Loucy (cell line): ENCODE data around the gene NUTF2.

Experiments used
- H2AFZ ChIP-seq: fragments of 200-600 bp; sonication (generic); 2 replicates; pipeline ENCODE4 v1.6.0; 2016; ENCODE audit warnings: antibody characterized with exemption, mild to moderate bottlenecking, low read length, moderate library complexity
- H3F3A ChIP-seq: fragments of 200-600 bp; 2 replicates; pipeline ENCODE4 v1.6.0; 2016; ENCODE audit warnings: antibody characterized with exemption, low read depth, mild to moderate bottlenecking
- H3K27me3 ChIP-seq: fragments of 200-600 bp; sonication (generic); 2 replicates; pipeline ENCODE4 v1.6.1; 2014; ENCODE audit warnings: low read length, mild to moderate bottlenecking; ENCODE audit not compliant: insufficient read depth, poor library complexity, severe bottlenecking
- H3K36me3 ChIP-seq: fragments of 200-600 bp; sonication (generic); 2 replicates; pipeline ENCODE4 v1.6.1; 2016; ENCODE audit warnings: low read length; ENCODE audit not compliant: insufficient read depth
- H3K4me1 ChIP-seq: fragments of 200-600 bp; sonication (generic); 2 replicates; pipeline ENCODE4 v1.5.1; 2014; ENCODE audit warnings: low read length, mild to moderate bottlenecking; ENCODE audit not compliant: insufficient read depth, poor library complexity, severe bottlenecking
- H3K4me2 ChIP-seq: fragments of 200-600 bp; sonication (generic); 2 replicates; pipeline ENCODE4 v1.6.0; 2014; ENCODE audit warnings: antibody characterized with exemption, low read length, low read depth, mild to moderate bottlenecking; ENCODE audit not compliant: poor library complexity, severe bottlenecking
- H3K4me3 ChIP-seq: fragments of 200-600 bp; sonication (generic); 2 replicates; pipeline ENCODE4 v1.5.1; 2014; ENCODE audit warnings: low read length, mild to moderate bottlenecking, mixed read lengths; ENCODE audit not compliant: poor library complexity, severe bottlenecking
- H3K79me2 ChIP-seq: fragments of 200-600 bp; sonication (generic); 2 replicates; pipeline ENCODE4 v1.6.1; 2014; ENCODE audit warnings: low read length; ENCODE audit not compliant: insufficient read depth
- H3K9ac ChIP-seq: fragments of 200-600 bp; sonication (generic); 2 replicates; pipeline ENCODE4 v1.6.0; 2014; ENCODE audit warnings: mild to moderate bottlenecking, low read depth, low read length, moderate library complexity; ENCODE audit not compliant: poor library complexity, severe bottlenecking
- H3K9me2 ChIP-seq: fragments of 200-600 bp; sonication (generic); replicated peaks from 2 replicates; pipeline ENCODE4 v1.6.1; 2016; ENCODE audit warnings: low read depth, low read length, mixed read lengths
- H3K9me3 ChIP-seq: fragments of 200-600 bp; sonication (generic); 2 replicates; pipeline ENCODE4 v1.6.1; 2014; ENCODE audit warnings: mild to moderate bottlenecking, antibody characterized with exemption, low read length, low read depth; ENCODE audit not compliant: insufficient read depth
- H4K20me1 ChIP-seq: fragments of 200-600 bp; sonication (generic); 2 replicates; pipeline ENCODE4 v1.6.0; 2014; ENCODE audit warnings: antibody characterized with exemption, low read length, mild to moderate bottlenecking; ENCODE audit not compliant: insufficient read depth, poor library complexity, severe bottlenecking
- CTCF ChIP-seq: fragments of 200-600 bp; sonication (generic); conservative IDR thresholded peaks from 2 replicates; pipeline ENCODE4 v1.5.1; 2014; ENCODE audit warnings: mild to moderate bottlenecking, antibody characterized with exemption, low read length
- EZH2phosphoT487 ChIP-seq: fragments of 200-600 bp; IDR thresholded peaks from 2 replicates; pipeline ENCODE4 v1.6.1; 2018; ENCODE audit warnings: antibody characterized with exemption, mild to moderate bottlenecking, moderate library complexity, borderline replicate concordance

NUTF2 gene

GRCh38 chr16:67888331-67888730 lies 41.6 kb downstream of the NUTF2 start:
- TF ChIP-seq EZH2phosphoT487 (no peak), CTCF (no peak)
- Histone ChIP-seq H3K27me3 (no peaks in the 10 kb centered on the region), H3F3A (no peaks in the 10 kb centered on the region), H3K4me3 (no peak overlapping the region), H4K20me1 (no peaks in the 10 kb centered on the region), H3K9ac (no peak overlapping the region), H3K4me2 (no peak overlapping the region), H2AFZ (no peak overlapping the region), H3K79me2 (peaks cover 2% of the 10 kb centered on the region), H3K4me1 (peaks cover 6% of the 10 kb centered on the region), H3K9me3 (no peaks in the 10 kb centered on the region), H3K9me2 (no peaks in the 10 kb centered on the region), H3K36me3 (peaks cover 32% of the 10 kb centered on the region; the same call in 1 of the 2 replicates)

GRCh38 chr16:67892375-67892774 lies 45.6 kb downstream of the NUTF2 start:
- Histone ChIP-seq H3K4me2 (peak overlapping the region; percentile 80), H3K27me3 (no peaks in the 10 kb centered on the region), H3K9me3 (no peaks in the 10 kb centered on the region), H3K9me2 (no peaks in the 10 kb centered on the region), H3F3A (no peaks in the 10 kb centered on the region), H4K20me1 (no peaks in the 10 kb centered on the region), H3K4me3 (peak overlapping the region; percentile 85), H2AFZ (peak overlapping the region; percentile 76), H3K36me3 (no peaks in the 10 kb centered on the region), H3K9ac (peak overlapping the region; percentile 71), H3K4me1 (peaks cover 23% of the 10 kb centered on the region), H3K79me2 (peaks cover 37% of the 10 kb centered on the region)
- TF ChIP-seq CTCF (no peak), EZH2phosphoT487 (no peak)

GRCh38 chr16:67892899-67893742 lies 46.4 kb downstream of the NUTF2 start, which contains the start of gene PSKH1:
PSKH1 (plus strand) TSS chr16:67893254; CDS start chr16:67908750, 15,496 bp downstream.
- TF ChIP-seq CTCF, result no peak
- Histone ChIP-seq H3K27me3 (no peaks in the 10 kb centered on the region), H4K20me1 (no peaks in the 10 kb centered on the region), H3K4me1 (peaks cover 23% of the 10 kb centered on the region), H3K4me2 (peak within 1 kb of the TSS; percentile 97), H3F3A (no peaks in the 10 kb centered on the region), H2AFZ (peak within 1 kb of the TSS; percentile 76), H3K9ac (peak within 1 kb of the TSS; percentile 94), H3K36me3 (no peaks in the 10 kb centered on the region), H3K79me2 (peaks cover 39% of the 10 kb centered on the region), H3K9me3 (no peaks in the 10 kb centered on the region), H3K9me2 (no peaks in the 10 kb centered on the region), H3K4me3 (peak within 1 kb of the TSS; percentile 85)
